NCI-H2081 treated with DMSO at 0.1 percent for 48 hours (cell line): Measurements from ENCODE around the gene VASP.

Experiments used
- DNase-seq: peaks from one replicate; lab custom pipeline; 2025; lab: John Stamatoyannopoulos, UW

Gene VASP

GRCh38 chr19:45506989-45507871, at the start of gene VASP:
Gene VASP (plus strand): TSS chr19:45507479. CDS start chr19:45507772, 293 bp downstream.
- no peak for DNase-seq

DNA sequence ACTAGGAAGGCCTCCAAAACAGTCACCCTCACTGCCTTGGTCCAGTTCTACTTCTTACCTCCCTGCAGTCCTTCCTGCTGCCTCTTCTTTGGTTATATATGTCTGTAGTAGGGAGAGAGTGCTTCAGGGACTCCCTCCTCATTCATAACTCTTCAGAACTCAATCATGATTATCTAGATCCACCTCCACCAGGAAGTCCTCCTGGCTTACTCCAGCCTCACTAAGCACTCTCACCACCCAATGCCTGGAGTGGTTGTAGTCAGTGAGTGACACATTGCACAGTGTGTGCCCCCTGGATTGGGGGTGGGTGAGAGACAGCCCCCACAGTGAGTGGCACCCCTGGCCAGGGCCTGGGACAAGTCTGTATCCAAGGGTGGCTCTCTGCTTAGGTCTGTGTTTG, 49.5 kb upstream of the VASP start:
- no peak for DNase-seq

GRCh38 chr19:45460807-45461347, 46.4 kb upstream of the VASP start:
- no peak for DNase-seq

DNA sequence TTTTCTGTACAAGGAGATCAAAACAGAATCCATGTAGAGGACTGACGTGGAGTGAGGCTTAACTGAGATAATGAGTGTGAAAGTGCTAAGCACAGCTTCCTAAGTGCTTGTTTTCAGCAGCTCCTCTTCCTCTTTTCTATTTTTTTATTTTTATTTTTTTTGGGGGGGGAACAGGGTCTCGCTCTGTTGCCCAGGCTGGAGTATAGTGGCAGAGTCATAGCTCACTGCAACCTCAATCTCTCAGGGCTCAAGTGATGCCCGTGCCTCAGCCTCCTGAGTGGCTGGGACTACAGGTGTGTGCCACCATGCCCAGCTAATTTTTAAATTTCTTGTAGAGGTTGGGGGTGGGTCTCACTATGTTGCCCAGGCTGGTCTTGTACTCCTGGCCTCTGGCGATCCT, 45.1 kb upstream of the VASP start:
- no peak for DNase-seq

DNA sequence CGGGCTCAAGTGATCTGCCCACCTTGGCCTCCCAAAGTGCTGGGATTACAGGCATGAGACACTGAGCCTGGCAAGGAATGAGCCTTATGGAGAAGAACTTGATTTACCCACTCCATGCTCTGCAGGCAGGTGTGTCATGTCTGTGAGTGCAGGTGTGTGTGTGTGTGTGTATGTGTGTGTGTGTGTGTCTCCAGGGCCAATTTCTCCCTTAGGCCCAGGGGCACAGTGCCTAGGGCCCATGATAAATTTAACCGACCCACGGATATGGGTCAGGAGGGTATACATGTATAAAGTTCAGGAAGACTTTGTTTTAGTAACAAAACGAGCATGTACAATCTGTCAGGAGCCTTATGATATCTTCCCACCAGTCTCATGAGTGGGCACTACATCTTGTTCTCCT, 44.0 kb upstream of the VASP start:
- DNase-seq = no peak

- DNase-seq = no peak
These were observed 43.0 kb upstream of the VASP start for GRCh38 chr19:45464274-45464673.

GRCh38 chr19:45464852-45465441, 42.3 kb upstream of the VASP start:
- no peak for DNase-seq

DNA sequence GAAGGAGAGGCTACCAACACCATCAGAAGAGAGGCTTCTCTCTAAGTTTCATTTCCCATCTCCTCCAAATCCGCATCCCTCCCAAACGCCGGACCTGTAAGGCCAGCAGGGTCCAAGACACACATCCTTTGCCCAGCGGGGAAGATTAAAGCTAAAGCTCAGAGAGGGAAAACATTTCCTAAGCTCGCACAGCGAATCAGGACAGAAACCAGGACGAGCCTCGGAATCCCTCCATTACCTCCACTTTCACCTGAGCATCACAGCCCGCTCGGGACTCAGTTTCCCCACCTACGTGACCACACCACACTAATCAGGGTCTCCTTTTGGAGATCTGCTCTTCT, 40.2 kb upstream of the VASP start:
- no peak for DNase-seq

DNA sequence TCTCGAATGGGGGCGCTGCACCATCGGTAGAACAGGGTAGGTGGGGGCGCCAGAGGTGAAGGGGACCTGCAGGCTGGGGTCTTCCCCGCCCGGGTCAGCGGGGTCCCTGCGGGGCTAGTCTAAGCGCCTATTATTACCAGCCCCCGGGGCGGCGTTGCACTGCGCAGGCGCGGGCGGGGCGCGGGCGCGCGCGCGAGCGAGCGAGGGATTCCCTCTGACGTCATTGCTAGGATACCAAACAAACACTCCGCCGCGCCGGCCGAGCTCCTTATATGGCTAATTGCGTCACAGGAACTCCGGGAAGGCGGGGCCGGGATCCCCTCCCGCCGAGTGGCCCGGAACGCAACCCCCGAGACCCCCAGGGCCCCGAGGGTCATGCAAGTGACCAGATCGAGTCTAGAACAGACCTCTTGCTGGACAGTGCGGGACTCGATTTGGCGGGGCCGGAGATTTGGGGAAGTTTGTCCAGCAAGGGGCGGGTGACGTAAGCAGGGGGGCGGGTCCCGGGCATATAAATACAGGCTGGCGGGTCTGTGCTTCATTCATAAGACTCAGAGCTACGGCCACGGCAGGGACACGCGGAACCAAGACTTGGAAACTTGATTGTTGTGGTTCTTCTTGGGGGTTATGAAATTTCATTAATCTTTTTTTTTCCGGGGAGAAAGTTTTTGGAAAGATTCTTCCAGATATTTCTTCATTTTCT, 39.7 kb upstream of the VASP start, which contains the start of gene FOSB:
FOSB (plus strand) TSS at position 541 of the 703 bp plus-strand sequence. CDS start 591 bp downstream, outside the sequence.
- peak; percentile 55 for DNase-seq

- no peak for DNase-seq
These were observed 39.1 kb upstream of the VASP start for GRCh38 chr19:45468159-45468651.

GRCh38 chr19:45468803-45469131, 38.5 kb upstream of the VASP start:
- DNase-seq = no peak

GRCh38 chr19:45469132-45469944, 37.9 kb upstream of the VASP start:
- peak; percentile 65 for DNase-seq

DNA sequence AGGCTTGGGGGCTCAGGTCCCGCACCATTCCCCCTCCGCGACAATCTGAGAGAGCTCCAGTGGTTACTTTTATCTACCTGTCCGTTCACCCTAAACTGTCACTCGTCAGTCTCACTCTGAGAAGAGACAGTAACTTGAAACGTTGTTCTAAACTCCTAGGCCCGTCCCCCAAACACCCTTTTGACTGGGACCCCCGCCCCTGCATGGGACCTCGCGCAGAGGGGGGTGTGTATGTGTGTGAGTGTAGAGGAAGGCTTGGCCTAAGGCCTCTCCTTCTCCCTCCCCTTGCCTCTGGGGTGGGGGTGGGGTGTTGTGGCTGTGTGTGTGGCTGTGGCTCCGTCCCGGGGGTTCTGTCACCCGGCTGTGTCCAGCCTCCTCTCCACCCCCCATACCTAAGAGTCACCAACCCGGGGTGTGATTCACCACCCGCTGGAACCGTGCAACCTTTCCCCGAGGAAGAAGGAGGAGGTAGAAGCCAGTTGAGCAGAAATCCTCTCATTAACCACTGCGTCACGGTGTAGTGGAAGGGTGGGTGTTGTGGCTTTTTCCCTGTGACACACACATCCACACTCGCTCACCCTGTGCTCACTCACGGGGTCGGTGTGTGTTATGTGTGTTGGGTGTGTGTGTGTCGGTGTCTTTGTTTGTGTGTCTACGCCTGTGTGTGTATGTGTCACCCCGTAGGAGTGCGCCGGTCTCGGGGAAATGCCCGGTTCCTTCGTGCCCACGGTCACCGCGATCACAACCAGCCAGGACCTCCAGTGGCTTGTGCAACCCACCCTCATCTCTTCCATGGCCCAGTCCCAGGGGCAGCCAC, 37.1 kb upstream of the VASP start:
- DNase-seq = no peak

- DNase-seq = no peak
These were observed 36.6 kb upstream of the VASP start for GRCh38 chr19:45470762-45471081.

DNA sequence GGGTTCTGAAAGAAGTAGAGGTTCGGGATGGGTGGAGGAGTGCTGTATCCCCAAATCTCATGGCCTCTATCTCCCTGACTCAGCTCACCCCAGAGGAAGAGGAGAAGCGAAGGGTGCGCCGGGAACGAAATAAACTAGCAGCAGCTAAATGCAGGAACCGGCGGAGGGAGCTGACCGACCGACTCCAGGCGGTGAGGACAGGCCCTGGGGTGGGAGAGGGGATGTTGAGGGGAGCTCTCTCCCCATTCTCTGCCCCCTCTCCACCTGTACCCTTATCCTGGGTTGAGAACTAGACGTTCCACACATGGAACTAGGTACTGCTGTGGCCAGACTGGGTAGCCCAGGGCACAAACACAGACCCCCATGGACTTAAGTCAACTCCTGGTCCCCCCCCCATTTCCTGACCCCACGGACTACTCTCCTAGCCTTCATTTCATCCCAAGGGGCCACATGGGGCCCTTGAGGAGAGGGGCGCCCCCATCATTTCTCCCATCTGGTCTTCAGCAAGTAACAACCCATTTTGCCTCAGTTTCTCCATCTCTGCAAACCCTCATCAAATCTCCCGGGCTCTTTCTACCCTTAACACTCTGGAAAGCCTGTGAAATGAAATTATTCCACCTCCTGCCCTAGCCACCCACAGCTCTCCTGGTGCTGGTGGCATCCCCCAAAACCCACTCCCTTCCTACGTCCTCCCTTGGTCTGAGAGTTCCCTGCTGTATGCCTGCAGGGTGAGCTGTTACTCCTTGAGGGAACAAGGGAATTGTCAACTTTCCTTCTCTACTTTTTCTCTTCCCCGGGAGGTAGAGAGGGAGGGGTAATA, 36.0 kb upstream of the VASP start:
- no peak for DNase-seq

DNA sequence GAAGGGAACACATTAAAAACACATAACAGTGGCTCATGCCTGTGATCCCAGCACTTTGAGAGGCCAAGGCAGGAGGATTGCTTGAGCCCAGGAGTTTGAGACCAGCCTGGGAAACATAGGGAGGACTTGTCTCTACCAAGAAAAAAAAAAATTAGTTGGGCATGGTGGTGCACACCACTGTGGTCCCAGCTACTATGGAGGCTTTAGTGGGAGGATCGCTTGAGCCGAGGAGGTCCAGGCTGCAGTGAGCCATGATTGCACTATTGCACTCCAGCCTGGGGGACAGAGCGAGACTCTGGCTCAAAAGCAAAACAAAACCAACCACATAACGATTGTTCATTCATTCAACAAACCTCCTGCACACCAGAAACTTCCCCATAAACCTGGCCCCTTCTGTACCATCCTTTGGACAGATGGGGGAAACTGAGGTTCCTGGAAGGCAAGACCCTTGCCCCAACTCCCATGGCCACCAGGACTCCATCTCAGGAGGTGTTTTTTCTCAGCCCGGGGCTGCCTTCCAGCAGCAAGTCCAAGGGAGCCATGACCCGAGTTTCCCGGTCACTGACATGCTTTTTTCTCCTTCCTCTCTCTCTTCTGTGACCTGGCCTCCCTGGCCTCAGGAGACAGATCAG, 35.2 kb upstream of the VASP start:
- DNase-seq = no peak

DNA sequence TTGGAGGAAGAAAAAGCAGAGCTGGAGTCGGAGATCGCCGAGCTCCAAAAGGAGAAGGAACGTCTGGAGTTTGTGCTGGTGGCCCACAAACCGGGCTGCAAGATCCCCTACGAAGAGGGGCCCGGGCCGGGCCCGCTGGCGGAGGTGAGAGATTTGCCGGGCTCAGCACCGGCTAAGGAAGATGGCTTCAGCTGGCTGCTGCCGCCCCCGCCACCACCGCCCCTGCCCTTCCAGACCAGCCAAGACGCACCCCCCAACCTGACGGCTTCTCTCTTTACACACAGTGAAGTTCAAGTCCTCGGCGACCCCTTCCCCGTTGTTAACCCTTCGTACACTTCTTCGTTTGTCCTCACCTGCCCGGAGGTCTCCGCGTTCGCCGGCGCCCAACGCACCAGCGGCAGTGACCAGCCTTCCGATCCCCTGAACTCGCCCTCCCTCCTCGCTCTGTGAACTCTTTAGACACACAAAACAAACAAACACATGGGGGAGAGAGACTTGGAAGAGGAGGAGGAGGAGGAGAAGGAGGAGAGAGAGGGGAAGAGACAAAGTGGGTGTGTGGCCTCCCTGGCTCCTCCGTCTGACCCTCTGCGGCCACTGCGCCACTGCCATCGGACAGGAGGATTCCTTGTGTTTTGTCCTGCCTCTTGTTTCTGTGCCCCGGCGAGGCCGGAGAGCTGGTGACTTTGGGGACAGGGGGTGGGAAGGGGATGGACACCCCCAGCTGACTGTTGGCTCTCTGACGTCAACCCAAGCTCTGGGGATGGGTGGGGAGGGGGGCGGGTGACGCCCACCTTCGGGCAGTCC, 34.5 kb upstream of the VASP start:
- DNase-seq = no peak

DNA sequence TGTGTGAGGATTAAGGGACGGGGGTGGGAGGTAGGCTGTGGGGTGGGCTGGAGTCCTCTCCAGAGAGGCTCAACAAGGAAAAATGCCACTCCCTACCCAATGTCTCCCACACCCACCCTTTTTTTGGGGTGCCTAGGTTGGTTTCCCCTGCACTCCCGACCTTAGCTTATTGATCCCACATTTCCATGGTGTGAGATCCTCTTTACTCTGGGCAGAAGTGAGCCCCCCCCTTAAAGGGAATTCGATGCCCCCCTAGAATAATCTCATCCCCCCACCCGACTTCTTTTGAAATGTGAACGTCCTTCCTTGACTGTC, 34.0 kb upstream of the VASP start:
- no peak for DNase-seq
